ENCODE results near the gene MAD1L1.

Gene MAD1L1

DNA sequence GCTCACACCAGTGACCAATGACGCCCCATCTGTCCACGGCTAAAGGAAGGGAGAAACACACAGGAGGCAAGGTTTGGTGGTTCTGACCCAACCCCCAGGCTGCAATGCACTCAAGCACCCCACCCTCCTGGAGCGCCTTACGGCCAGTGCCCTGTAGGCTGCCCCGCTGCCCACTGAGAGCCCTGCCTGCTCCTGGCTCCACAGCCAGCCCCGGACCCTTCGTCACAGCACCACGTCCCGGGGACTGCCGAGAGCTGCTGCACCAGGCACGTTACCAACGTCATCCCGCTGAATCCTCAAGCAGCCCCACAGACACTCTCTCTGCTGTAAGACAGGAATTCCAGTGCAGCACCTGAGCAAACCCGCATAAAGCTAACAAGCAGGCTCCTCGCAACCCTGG lies 87.8 kb downstream of the MAD1L1 start:
- no peak overlapping the region for H3K4me2 ChIP-seq (ENCODE audit: insufficient read depth, low read length)
- no peak for DNase-seq
- no peaks in the 10 kb centered on the region for H3K9me3 ChIP-seq (ENCODE audit: insufficient read depth, low read length, severe bottlenecking)
- H2AFZ ChIP-seq (ENCODE audit: low read depth, low read length): no peak overlapping the region
- no peaks in the 10 kb centered on the region for H3K4me1 ChIP-seq (ENCODE audit: insufficient read depth, low read length)
- peaks cover 22% of the 10 kb centered on the region for H4K20me1 ChIP-seq (ENCODE audit: insufficient read depth, low read length)
- H3K9ac ChIP-seq (ENCODE audit: low read depth, low read length): no peak overlapping the region
- peaks cover 73% of the 10 kb centered on the region for H3K36me3 ChIP-seq (ENCODE audit: insufficient read depth, low read length)
- H3K27ac ChIP-seq (ENCODE audit: low read length): no peak overlapping the region
- TF ChIP-seq CTCF (IDR thresholded peaks at IDR 0.05; ENCODE audit: borderline replicate concordance, extremely low read depth, low read length, poor library complexity, severe bottlenecking): no peak
- no peak for TF ChIP-seq EZH2 (IDR thresholded peaks at IDR 0.05; ENCODE audit: borderline replicate concordance, low read depth, low read length, severe bottlenecking)
- H3K4me3 ChIP-seq (ENCODE audit: low read depth in 1 of 2, low read length in 2 of 2): no peak overlapping the region
- no peak for ATAC-seq (ENCODE audit: insufficient read depth, low read depth)
- H3K27me3 ChIP-seq (ENCODE audit: insufficient read depth, low read length, poor library complexity): no peaks in the 10 kb centered on the region
- no peaks in the 10 kb centered on the region for H3K79me2 ChIP-seq (ENCODE audit: insufficient read depth, low read length)

- no peak overlapping the region for H3K4me3 ChIP-seq (ENCODE audit: low read depth in 1 of 2, low read length in 2 of 2)
- ATAC-seq (ENCODE audit: insufficient read depth, low read depth): no peak
- no peaks in the 10 kb centered on the region for H3K27me3 ChIP-seq (ENCODE audit: insufficient read depth, low read length, poor library complexity)
- no peak for DNase-seq
- H3K9ac ChIP-seq (ENCODE audit: low read depth, low read length): no peak overlapping the region
- no peak overlapping the region for H3K4me2 ChIP-seq (ENCODE audit: insufficient read depth, low read length)
- H3K36me3 ChIP-seq (ENCODE audit: insufficient read depth, low read length): peaks cover 71% of the 10 kb centered on the region
- H3K4me1 ChIP-seq (ENCODE audit: insufficient read depth, low read length): no peaks in the 10 kb centered on the region
- no peaks in the 10 kb centered on the region for H3K9me3 ChIP-seq (ENCODE audit: insufficient read depth, low read length, severe bottlenecking)
- peaks cover 21% of the 10 kb centered on the region for H4K20me1 ChIP-seq (ENCODE audit: insufficient read depth, low read length)
- no peak overlapping the region for H2AFZ ChIP-seq (ENCODE audit: low read depth, low read length)
- TF ChIP-seq CTCF (IDR thresholded peaks at IDR 0.05; ENCODE audit: borderline replicate concordance, extremely low read depth, low read length, poor library complexity, severe bottlenecking): no peak
- TF ChIP-seq EZH2 (IDR thresholded peaks at IDR 0.05; ENCODE audit: borderline replicate concordance, low read depth, low read length, severe bottlenecking): no peak
- H3K27ac ChIP-seq (ENCODE audit: low read length): no peak overlapping the region
- H3K79me2 ChIP-seq (ENCODE audit: insufficient read depth, low read length): no peaks in the 10 kb centered on the region
These were observed 88.7 kb downstream of the MAD1L1 start for GRCh38 chr7:2143981-2144595.

- Histone ChIP-seq H3K9me3 (ENCODE audit: insufficient read depth, low read length, severe bottlenecking) (no peaks in the 10 kb centered on the region), H2AFZ (ENCODE audit: low read depth, low read length) (no peak overlapping the region), H4K20me1 (ENCODE audit: insufficient read depth, low read length) (peaks cover 21% of the 10 kb centered on the region), H3K79me2 (ENCODE audit: insufficient read depth, low read length) (no peaks in the 10 kb centered on the region), H3K9ac (ENCODE audit: low read depth, low read length) (no peak overlapping the region), H3K4me1 (ENCODE audit: insufficient read depth, low read length) (no peaks in the 10 kb centered on the region), H3K4me3 (ENCODE audit: low read depth in 1 of 2, low read length in 2 of 2) (no peak overlapping the region), H3K36me3 (ENCODE audit: insufficient read depth, low read length) (peaks cover 66% of the 10 kb centered on the region), H3K4me2 (ENCODE audit: insufficient read depth, low read length) (no peak overlapping the region), H3K27ac (ENCODE audit: low read length) (no peak overlapping the region), H3K27me3 (ENCODE audit: insufficient read depth, low read length, poor library complexity) (no peaks in the 10 kb centered on the region)
- DNase-seq: no peak
- ATAC-seq (ENCODE audit: insufficient read depth, low read depth): no peak
- TF ChIP-seq EZH2 (IDR thresholded peaks at IDR 0.05; ENCODE audit: borderline replicate concordance, low read depth, low read length, severe bottlenecking): no peak
- TF ChIP-seq CTCF (IDR thresholded peaks at IDR 0.05; ENCODE audit: borderline replicate concordance, extremely low read depth, low read length, poor library complexity, severe bottlenecking): no peak
These were observed 89.3 kb downstream of the MAD1L1 start for GRCh38 chr7:2143450-2143849.

All from DND-41 (cell line).